Colonic mucosa (tissue), 4 donors: ENCODE measurements around the gene TPRKB. TPM values are rescaled to one million over a fixed set of nuclear protein-coding genes. Genes with fewer than 3 reads are reported as not detected.
"Not testable (repeated sequence)": the region's sequence is repeated elsewhere in the genome, so short reads cannot be mapped to it uniquely, and the experiment has no call there.

ENCODE experiments used
- DNase-seq: peaks from one replicate; pipeline ENCODE4 v3.0.0-alpha.2; 2020
- H3K27ac ChIP-seq: fragments of 200-600 bp; one replicate; pipeline ENCODE4 v1.8.0; 2021
- H3K27me3 ChIP-seq: fragments of 200-600 bp; one replicate; pipeline ENCODE4 v1.8.0; 2021
- H3K36me3 ChIP-seq: fragments of 200-600 bp; one replicate; pipeline ENCODE4 v1.8.0; 2021
- H3K4me1 ChIP-seq: fragments of 200-600 bp; one replicate; pipeline ENCODE4 v1.8.0; 2021; ENCODE audit warnings: mild to moderate bottlenecking
- H3K4me3 ChIP-seq: fragments of 200-600 bp; one replicate; pipeline ENCODE4 v1.8.0; 2021
- H3K9ac ChIP-seq, 2 donors: one replicate each; pipeline ENCODE4 v1.7.0; 2013; ENCODE audit warnings: control low read depth in 2 of 2, low read depth in 2 of 2, low read length in 2 of 2
- H3K9me3 ChIP-seq: fragments of 200-600 bp; one replicate; pipeline ENCODE4 v1.8.0; 2021
- intact Hi-C: fragments of 100-400 bp; cut with DNase I; formaldehyde crosslinking; loops from one replicate; pipeline ENCODE4 v1.14.1; 2022
- total RNA-seq, 2 donors: library from RNA; stranded (reverse); fragmentation: NEBNext Ultra II Directional in 1 of 2; extraction: Animal tissue kit (Norgen Biotek cat#: 25700) in 1 of 2; gene quantifications; one replicate each; pipeline ENCODE4 v1.2.1, GENCODE V29; 2021
- TF ChIP-seq, protein P1 (sequence below): fragments of 200-600 bp; IDR thresholded peaks from one replicate; pipeline ENCODE4 v1.8.0; 2022; ENCODE audit warnings: antibody characterized with exemption, mild to moderate bottlenecking
- donor health status: healthy.
- donor health status: DM: no; HTN: no; CAD: no.
- donor health status: DM: no; HTN: no; CAD: no.

Gene TPRKB
- total RNA-seq, 2 donors from 2014 or later, result 28.2 to 37.5 TPM

DNA sequence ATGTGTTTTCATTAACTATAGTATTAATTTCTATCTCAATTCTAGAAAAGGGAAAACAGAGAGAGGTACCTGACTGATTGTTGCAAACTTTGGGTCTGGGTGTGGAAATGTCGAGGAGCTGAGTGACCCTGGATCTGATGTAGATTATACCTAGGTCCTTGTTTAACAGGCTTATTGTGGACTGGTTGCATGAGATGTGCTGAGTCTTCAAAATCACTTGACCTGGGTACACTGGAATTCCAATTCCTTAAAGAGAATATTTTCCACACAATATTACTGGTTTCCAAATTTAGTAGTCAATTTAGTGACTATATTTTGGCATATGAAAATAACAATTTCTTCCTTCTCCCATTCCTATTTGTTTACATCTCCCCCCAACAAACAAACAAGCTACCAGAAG is 29.2 kb upstream of the TPRKB start:
- Histone ChIP-seq H3K9me3 (no peaks in the 10 kb centered on the region), H3K27me3 (no peaks in the 10 kb centered on the region), H3K4me1 (no peaks in the 10 kb centered on the region), H3K36me3 (peaks cover 6% of the 10 kb centered on the region), H3K4me3 (no peak overlapping the region), H3K9ac (no peak overlapping the region), H3K27ac (no peak overlapping the region)
- TF ChIP-seq, protein P1, sequence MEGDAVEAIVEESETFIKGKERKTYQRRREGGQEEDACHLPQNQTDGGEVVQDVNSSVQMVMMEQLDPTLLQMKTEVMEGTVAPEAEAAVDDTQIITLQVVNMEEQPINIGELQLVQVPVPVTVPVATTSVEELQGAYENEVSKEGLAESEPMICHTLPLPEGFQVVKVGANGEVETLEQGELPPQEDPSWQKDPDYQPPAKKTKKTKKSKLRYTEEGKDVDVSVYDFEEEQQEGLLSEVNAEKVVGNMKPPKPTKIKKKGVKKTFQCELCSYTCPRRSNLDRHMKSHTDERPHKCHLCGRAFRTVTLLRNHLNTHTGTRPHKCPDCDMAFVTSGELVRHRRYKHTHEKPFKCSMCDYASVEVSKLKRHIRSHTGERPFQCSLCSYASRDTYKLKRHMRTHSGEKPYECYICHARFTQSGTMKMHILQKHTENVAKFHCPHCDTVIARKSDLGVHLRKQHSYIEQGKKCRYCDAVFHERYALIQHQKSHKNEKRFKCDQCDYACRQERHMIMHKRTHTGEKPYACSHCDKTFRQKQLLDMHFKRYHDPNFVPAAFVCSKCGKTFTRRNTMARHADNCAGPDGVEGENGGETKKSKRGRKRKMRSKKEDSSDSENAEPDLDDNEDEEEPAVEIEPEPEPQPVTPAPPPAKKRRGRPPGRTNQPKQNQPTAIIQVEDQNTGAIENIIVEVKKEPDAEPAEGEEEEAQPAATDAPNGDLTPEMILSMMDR, result no peak
- intact Hi-C loops, result no loop called here
- DNase-seq, result no peak

DNA sequence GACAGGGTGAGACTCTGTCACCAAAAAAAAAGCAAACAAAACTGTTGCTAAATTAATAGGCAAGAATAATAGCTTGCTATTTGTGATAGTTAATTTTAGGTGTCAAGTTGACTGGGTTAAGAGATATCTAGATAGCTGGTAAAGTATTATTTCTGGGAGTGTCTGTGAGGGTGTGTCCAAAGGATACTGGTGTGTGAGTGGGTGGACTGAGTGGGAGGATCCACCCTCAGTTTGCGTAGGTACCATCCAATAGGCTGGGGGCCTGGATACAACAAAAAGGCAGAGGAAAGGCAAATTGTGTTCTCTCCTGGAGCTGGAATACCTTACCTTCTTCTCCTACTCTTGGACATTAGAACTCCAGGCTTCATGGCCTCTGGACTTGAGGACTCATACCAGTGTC is 27.8 kb upstream of the TPRKB start:
- TF ChIP-seq, protein P1, result no peak
- no peak for DNase-seq
- Histone ChIP-seq H3K27me3 (no peaks in the 10 kb centered on the region), H3K4me1 (no peaks in the 10 kb centered on the region), H3K9ac (no peak overlapping the region), H3K9me3 (no peaks in the 10 kb centered on the region), H3K4me3 (no peak overlapping the region), H3K36me3 (peaks cover 6% of the 10 kb centered on the region), H3K27ac (no peak overlapping the region)
- intact Hi-C loops, result no loop called here

DNA sequence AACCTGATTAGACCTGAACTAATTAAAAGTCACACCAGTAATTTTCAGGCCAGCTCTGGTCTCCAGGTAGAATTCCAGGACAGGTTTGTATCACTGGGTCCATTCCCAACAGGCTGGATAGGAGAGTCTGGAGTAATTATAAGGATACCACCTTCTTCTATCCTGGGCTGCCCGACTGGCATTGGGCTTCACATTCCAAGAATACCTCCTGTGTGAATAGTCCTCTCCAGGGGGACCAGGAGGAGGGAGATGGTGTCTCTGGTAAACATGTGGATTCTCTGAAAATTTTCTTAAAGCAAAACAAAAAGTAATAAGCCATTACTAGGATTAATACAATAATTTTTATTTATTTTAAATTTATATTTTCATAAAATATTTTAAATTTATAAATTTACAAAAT is 25.4 kb upstream of the TPRKB start:
- H3K9me3 ChIP-seq, result no peaks in the 10 kb centered on the region
- no peak overlapping the region for H3K4me3 ChIP-seq
- DNase-seq, result no peak
- TF ChIP-seq, protein P1, result no peak
- no peak overlapping the region for H3K9ac ChIP-seq
- H3K27ac ChIP-seq, result no peak overlapping the region
- H3K36me3 ChIP-seq, result peaks cover 6% of the 10 kb centered on the region
- H3K27me3 ChIP-seq, result no peaks in the 10 kb centered on the region
- intact Hi-C loops, result no loop called here
- no peaks in the 10 kb centered on the region for H3K4me1 ChIP-seq

DNA sequence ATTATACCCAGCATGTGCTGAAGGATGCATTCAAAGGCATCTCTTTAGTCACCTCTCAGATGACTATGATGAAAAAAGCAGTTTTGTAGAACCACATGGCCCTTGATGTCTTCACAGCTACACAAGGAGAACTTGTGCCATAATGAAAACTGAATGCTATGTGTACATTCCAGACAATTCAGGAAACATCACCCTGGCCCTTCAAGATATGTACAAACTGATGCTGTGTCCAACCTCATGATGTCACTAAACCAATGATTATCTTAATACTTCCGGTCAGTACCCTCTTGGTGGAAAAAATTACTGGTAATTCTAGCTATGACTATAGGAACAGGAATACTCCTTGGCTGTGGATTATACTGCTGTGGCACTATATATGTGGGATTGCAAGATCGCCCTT is 22.8 kb upstream of the TPRKB start:
- H3K4me3 ChIP-seq, result no peak overlapping the region
- H3K36me3 ChIP-seq, result peaks cover 6% of the 10 kb centered on the region
- H3K9ac ChIP-seq, result no peak overlapping the region
- TF ChIP-seq, protein P1, result no peak
- H3K27ac ChIP-seq, result no peak overlapping the region
- no peaks in the 10 kb centered on the region for H3K27me3 ChIP-seq
- no peak for DNase-seq
- intact Hi-C loops, result no loop called here
- H3K9me3 ChIP-seq, result no peaks in the 10 kb centered on the region
- no peaks in the 10 kb centered on the region for H3K4me1 ChIP-seq

DNA sequence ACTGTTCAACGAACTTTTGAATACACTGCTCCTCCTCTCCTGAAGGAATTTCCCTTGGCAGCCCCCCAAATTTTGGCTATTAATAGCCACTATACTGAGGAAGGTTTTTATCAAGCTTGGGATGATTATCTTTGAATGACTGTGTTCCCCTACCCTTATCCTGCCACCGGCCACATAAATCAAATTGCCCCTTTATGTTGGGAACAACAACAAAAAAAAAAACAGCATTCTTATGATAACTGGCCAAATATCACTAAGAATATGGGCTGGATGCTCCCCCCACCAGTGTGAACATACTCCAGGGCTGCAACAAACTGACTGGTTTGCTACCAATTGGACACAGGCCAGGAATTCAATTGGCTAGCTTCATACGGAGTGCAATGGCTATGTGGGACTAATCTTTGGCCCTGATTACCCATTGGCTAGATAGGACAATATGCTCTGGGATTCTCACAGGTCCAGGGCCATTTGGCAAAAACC is 22.2 kb upstream of the TPRKB start:
- Histone ChIP-seq H3K27ac (no peak overlapping the region), H3K9me3 (no peaks in the 10 kb centered on the region), H3K27me3 (no peaks in the 10 kb centered on the region), H3K4me1 (no peaks in the 10 kb centered on the region), H3K4me3 (no peak overlapping the region), H3K9ac (no peak overlapping the region), H3K36me3 (peaks cover 6% of the 10 kb centered on the region)
- no peak for DNase-seq
- TF ChIP-seq, protein P1, result no peak
- intact Hi-C loops, result no loop called here

DNA sequence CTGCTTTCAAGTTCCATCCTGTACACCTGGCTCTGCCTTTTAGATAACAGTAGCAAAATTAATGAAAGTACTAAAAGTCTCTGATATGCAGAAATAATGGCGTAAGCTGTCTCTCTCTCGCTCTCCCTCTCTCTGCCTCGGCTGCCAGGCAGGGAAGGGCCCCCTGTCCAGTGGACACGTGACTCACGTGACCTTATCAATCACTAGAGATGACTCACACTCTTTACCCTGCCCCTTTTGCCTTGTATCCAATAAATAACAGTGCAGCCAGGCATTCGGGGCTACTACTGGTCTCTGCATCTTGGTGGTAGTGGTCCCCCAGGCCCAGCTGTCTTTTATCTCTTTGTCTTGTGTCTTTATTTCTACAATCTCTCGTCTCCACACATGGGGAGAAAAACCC is 17.2 kb upstream of the TPRKB start:
- intact Hi-C loops, result not testable (repeated sequence)

More for the DNA sequence above, 17.2 kb upstream of the TPRKB start:
- not testable (repeated sequence) for H3K36me3 ChIP-seq, H3K9me3 ChIP-seq, H3K4me1 ChIP-seq, H3K27me3 ChIP-seq, H3K27ac ChIP-seq, H3K4me3 ChIP-seq, H3K9ac ChIP-seq, DNase-seq
